Kidney tubule cell (primary cell): Measurements from ENCODE around the gene SV2B.

Experiments used
- DNase-seq: peaks from one replicate; pipeline ENCODE4 v3.0.0-alpha.2; 2018; ENCODE audit warnings: low spot score

Gene SV2B

GRCh38 chr15:91235376-91235775, 135.3 kb downstream of the SV2B start:
- DNase-seq = no peak

GRCh38 chr15:91237445-91237844, 137.4 kb downstream of the SV2B start:
- no peak for DNase-seq

GRCh38 chr15:91238644-91239425, 138.8 kb downstream of the SV2B start:
- no peak for DNase-seq

DNA sequence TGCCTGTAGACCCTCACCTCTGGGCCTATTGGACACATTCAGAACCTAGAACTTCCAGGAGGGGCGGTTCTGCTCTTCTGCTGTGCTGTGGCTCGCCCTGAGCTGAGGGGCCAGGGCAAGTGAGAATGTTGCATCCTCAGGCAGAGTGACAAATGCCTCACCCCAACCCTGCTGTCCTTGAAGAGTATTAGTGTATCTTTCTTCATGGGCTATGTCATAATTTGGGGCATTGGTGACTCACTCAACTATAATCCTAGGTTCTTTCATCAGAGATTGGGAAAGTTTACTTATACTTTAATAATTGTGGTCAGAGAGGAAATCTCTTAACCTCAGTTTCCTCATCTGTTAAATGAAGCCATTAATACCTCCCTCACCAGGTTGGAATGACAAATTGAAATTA, 143.8 kb downstream of the SV2B start:
- no peak for DNase-seq

DNA sequence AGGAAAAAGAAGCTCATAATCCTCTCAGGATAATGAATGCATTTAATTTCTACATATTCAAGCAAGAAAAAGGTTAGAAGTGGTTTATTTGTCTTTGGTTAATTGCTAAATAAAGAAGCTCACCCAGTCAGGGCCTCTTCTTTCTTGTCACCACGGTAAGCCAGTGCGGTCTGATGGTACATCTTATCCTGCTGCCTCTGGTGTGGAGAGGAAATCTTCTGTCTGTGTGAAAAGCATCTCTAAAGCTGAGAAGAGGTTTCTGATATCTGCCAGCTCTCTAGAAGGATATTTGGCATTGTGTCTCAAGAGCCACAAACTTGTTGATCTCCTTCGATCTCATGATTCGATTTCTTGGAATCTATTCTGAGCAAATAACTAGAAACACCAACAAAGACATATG, 144.9 kb downstream of the SV2B start:
- DNase-seq = no peak

DNA sequence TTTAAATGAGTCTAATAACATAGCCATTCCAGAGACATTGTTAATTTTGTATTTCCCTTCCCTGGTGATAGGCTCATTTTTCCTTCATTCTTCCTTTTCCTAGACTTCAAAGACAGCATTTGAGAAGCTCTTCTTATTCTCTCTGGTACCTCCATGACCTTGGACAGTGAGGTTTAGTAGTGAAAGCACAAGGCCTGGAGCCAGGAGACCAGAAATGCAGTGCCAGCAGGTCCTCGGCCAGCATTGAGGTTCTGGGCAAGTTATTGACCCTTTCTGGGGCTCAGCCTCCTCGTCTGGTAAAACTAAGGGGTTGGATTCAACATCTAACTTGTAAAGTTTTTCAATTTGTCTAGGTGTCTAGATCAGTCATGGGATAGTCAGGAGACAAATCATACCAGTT, 146.9 kb downstream of the SV2B start:
- DNase-seq = no peak

DNA sequence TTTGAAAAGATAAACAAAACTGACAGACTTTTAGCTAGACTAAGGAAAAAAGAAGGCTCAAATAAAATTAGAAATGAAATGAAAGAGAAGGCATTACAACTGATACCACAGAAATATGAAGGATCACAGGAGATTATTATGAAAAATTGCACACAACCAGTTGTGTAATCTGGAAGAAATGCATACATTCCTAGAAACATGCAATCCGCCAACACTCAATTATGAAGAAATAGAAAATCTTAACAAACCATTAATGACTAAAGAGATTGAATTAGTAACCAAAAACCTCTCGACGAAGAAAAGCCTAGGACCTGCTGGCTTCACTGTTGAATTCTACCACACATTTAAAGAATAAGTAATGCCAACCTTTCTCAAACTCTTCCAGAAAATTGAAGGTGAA, 149.5 kb downstream of the SV2B start:
- DNase-seq = no peak

- no peak for DNase-seq
These were observed 152.3 kb downstream of the SV2B start for GRCh38 chr15:91252322-91252721.

DNA sequence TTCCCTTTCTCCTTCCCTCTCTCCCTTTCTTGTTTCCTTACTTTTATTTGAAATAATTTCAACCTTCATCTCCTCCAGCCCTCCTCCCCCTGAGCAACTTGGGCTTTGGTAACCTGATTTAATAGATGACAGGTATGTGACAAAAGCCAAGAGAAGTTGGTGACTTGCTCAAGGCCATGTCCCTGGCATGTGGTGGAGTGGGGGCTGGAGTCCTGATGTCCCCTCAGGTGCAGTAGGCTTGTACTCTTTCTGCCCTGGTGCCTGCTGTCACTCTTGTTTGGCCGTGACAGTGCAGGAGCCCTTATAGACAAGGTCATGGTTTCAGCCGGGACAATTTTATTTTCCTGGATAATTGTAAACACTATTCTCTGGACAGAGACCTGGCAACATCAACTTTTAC, 152.7 kb downstream of the SV2B start:
- no peak for DNase-seq

- DNase-seq = no peak
These were observed 153.5 kb downstream of the SV2B start for GRCh38 chr15:91253605-91254004.

- DNase-seq = no peak
These were observed 154.7 kb downstream of the SV2B start for GRCh38 chr15:91254766-91255165.

- DNase-seq = no peak
These were observed 155.7 kb downstream of the SV2B start for GRCh38 chr15:91255670-91256192.

- no peak for DNase-seq
These were observed 157.8 kb downstream of the SV2B start for GRCh38 chr15:91257746-91258414.

DNA sequence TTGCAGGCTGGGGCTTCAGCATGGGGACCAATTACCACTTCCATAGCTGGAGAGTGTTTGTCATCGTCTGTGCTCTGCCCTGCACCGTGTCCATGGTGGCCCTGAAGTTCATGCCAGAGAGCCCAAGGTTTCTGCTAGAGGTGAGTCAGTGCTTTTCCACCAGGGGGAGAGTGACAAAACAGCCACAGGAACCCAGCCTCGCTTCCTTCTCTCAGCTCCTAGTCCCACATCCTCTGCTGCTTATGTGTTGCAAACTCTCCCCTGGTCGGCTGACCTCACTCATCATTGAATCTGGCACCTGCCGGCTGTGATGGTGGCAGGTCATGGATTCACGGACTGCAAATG, 158.3 kb downstream of the SV2B start:
- peak; percentile 85 for DNase-seq

DNA sequence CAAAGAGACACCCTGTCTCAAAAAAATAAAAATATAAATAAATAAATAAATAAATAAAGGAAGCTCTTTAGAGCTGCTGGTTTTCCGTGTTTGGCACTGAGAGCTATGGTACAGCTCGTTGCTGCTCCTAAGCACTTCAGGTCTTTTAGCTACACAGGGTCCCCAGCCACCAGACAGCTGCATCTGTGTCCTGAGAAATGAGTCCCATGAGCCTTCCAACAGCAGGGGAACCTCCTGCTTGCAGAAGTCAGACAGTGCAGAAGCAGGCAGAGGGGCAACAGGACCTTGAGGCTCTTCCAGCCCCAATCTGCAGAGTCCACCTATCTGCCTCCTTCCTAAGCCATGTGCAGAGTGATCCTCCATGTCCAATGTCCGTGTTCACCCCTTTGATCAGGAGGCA, 159.0 kb downstream of the SV2B start:
- DNase-seq = no peak

DNA sequence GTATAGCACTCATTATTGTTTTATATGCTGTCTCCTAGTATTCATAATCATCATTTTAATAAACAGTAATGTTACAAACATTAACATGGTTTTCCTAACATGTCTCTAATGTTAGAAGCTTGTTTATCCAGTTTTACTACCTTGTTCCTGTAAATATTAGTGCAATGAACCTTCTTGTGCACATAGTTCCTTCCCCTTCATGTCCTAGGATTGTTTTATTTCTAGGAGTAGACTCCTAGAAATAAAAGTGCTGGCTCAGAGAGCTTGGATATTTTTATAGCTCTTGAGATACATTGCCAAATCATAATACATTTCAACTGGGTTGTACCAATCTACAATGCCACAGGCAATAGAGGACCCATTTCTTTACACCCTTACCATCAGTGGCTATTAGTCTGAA, 161.3 kb downstream of the SV2B start:
- DNase-seq = no peak

- DNase-seq = peak; percentile 75
These were observed 163.8 kb downstream of the SV2B start for GRCh38 chr15:91263632-91264531.

GRCh38 chr15:91264651-91265351, 164.7 kb downstream of the SV2B start:
- DNase-seq = no peak

GRCh38 chr15:91265416-91265940, 165.4 kb downstream of the SV2B start:
- no peak for DNase-seq

GRCh38 chr15:91268510-91268909, 168.5 kb downstream of the SV2B start:
- no peak for DNase-seq

- DNase-seq = no peak
These were observed 170.7 kb downstream of the SV2B start for GRCh38 chr15:91270747-91271146.
